ENCODE data around the gene CD46. TPM values are rescaled to one million over a fixed set of nuclear protein-coding genes. Genes with fewer than 3 reads are reported as not detected.

Gene CD46
- total and polyA plus RNA-seq, 8 donors: 208 to 342 (median 264) TPM

- Histone ChIP-seq H3K27ac (no peak overlapping the region), H3K4me1 (no peaks in the 10 kb centered on the region), H3K4me3 (no peak overlapping the region), H3K27me3 (no peaks in the 10 kb centered on the region), H3K9me3 (no peaks in the 10 kb centered on the region), H3K36me3 (peaks cover 0 to 68% of the 10 kb centered on the region in 2 donors)
- no peak for ATAC-seq
- DNase-seq: no peak
- no peak for TF ChIP-seq CTCF (IDR thresholded peaks at IDR 0.05)
- intact Hi-C loops (cut with DNase I): no loop called here
These were observed 29.5 kb downstream of the CD46 start for GRCh38 chr1:207781312-207781711.

GRCh38 chr1:207787776-207788175 is 35.9 kb downstream of the CD46 start:
- H3K4me1 ChIP-seq: no peaks in the 10 kb centered on the region
- H3K36me3 ChIP-seq: peaks cover 0 to 79% of the 10 kb centered on the region in 2 donors
- TF ChIP-seq CTCF (IDR thresholded peaks at IDR 0.05): no peak
- no peak overlapping the region for H3K4me3 ChIP-seq
- DNase-seq (no peak), ATAC-seq (no peak)
- intact Hi-C loops (cut with DNase I): no loop called here
- no peak overlapping the region for H3K27ac ChIP-seq
- H3K27me3 ChIP-seq: no peaks in the 10 kb centered on the region
- H3K9me3 ChIP-seq: no peaks in the 10 kb centered on the region

- DNase-seq (no peak), ATAC-seq (no peak)
- Histone ChIP-seq H3K27ac (no peak overlapping the region), H3K4me3 (no peak overlapping the region), H3K9me3 (no peaks in the 10 kb centered on the region), H3K4me1 (no peaks in the 10 kb centered on the region), H3K27me3 (no peaks in the 10 kb centered on the region), H3K36me3 (peaks cover 0 to 77% of the 10 kb centered on the region in 2 donors)
- intact Hi-C loops (cut with DNase I): no loop called here
- no peak for TF ChIP-seq CTCF (IDR thresholded peaks at IDR 0.05)
These were observed 37.5 kb downstream of the CD46 start for GRCh38 chr1:207789386-207789785.

- intact Hi-C loops (cut with DNase I): no loop called here
- no peak for TF ChIP-seq CTCF (IDR thresholded peaks at IDR 0.05)
- H3K27ac ChIP-seq: no peak overlapping the region
- H3K4me3 ChIP-seq: no peak overlapping the region
- ATAC-seq (no peak), DNase-seq (no peak)
- H3K9me3 ChIP-seq: no peaks in the 10 kb centered on the region
- H3K4me1 ChIP-seq: no peaks in the 10 kb centered on the region
- peaks cover 0 to 77% of the 10 kb centered on the region in 2 donors for H3K36me3 ChIP-seq
- H3K27me3 ChIP-seq: no peaks in the 10 kb centered on the region
These were observed 38.2 kb downstream of the CD46 start for GRCh38 chr1:207789792-207790787.

GRCh38 chr1:207791290-207791689 is 39.4 kb downstream of the CD46 start:
- no peaks in the 10 kb centered on the region for H3K27me3 ChIP-seq
- no peak for TF ChIP-seq CTCF (IDR thresholded peaks at IDR 0.05)
- H3K9me3 ChIP-seq: no peaks in the 10 kb centered on the region
- peaks cover 0 to 74% of the 10 kb centered on the region in 2 donors for H3K36me3 ChIP-seq
- ATAC-seq (no peak), DNase-seq (no peak)
- no peak overlapping the region for H3K4me3 ChIP-seq
- intact Hi-C loops (cut with DNase I): no loop called here
- H3K27ac ChIP-seq: no peak overlapping the region
- H3K4me1 ChIP-seq: no peaks in the 10 kb centered on the region
